Activated CD8-positive, alpha-beta T cell treated with anti-CD3 and anti-CD28 coated beads for 36 hours (primary cell): ENCODE results near the gene MRTFB. TPM values are rescaled to one million over a fixed set of nuclear protein-coding genes. Genes with fewer than 3 reads are reported as not detected.
A peak's percentile ranks its signal among the peaks of the same experiment; 100 is the strongest.

Experiments used
- ATAC-seq: fragments of 200-7000 bp; cut with Tn5 transposase; one replicate; pipeline ENCODE4 v1.10.0; 2021; ENCODE audit warnings: mild to moderate bottlenecking, moderate library complexity
- CTCF ChIA-PET: fragments of 350-600 bp; sonication (Branson Sonifier 250); formaldehyde crosslinking; loops from one replicate; lab custom pipeline; 2021; ENCODE audit warnings: antibody characterized with exemption; lab: Charles Lee
- POLR2A ChIA-PET: fragments of 350-600 bp; sonication (Branson Sonifier 250); formaldehyde crosslinking; loops from one replicate; lab custom pipeline; 2021; ENCODE audit warnings: antibody characterized with exemption; lab: Charles Lee
- DNase-seq: peaks from one replicate; pipeline ENCODE4 v3.0.0-alpha.2; 2020
- H3K27ac Mint-ChIP-seq: one replicate; pipeline ENCODE4 v1.8.0; 2021; ENCODE audit warnings: mild to moderate bottlenecking, mixed read lengths
- H3K27me3 Mint-ChIP-seq: one replicate; pipeline ENCODE4 v1.8.0; 2021; ENCODE audit warnings: mixed read lengths
- H3K36me3 Mint-ChIP-seq: one replicate; pipeline ENCODE4 v1.8.0; 2021; ENCODE audit warnings: low read depth, mixed read lengths
- H3K4me1 Mint-ChIP-seq: one replicate; pipeline ENCODE4 v1.8.0; 2021; ENCODE audit warnings: low read depth, mixed read lengths
- H3K4me3 Mint-ChIP-seq: one replicate; pipeline ENCODE4 v1.8.0; 2021; ENCODE audit warnings: mild to moderate bottlenecking, moderate library complexity, mixed read lengths
- H3K9me3 Mint-ChIP-seq: one replicate; pipeline ENCODE4 v1.8.0; 2021; ENCODE audit warnings: mixed read lengths
- CTCF ChIP-seq: fragments of 200-600 bp; IDR thresholded peaks from one replicate; pipeline ENCODE4 v1.8.0; 2022; ENCODE audit warnings: antibody characterized with exemption, mild to moderate bottlenecking
- intact Hi-C: fragments of 100-400 bp; cut with micrococcal nuclease; formaldehyde crosslinking; loops from one replicate; pipeline ENCODE4 v1.10.0; 2022
- total RNA-seq, 2 experiments: library from RNA; stranded (reverse); gene quantifications; one replicate each; pipeline ENCODE4 v1.2.3, GENCODE V29; 2021

MRTFB gene
- total RNA-seq, 2 experiments from 2014 or later, result 10.3 to 12.0 TPM

DNA sequence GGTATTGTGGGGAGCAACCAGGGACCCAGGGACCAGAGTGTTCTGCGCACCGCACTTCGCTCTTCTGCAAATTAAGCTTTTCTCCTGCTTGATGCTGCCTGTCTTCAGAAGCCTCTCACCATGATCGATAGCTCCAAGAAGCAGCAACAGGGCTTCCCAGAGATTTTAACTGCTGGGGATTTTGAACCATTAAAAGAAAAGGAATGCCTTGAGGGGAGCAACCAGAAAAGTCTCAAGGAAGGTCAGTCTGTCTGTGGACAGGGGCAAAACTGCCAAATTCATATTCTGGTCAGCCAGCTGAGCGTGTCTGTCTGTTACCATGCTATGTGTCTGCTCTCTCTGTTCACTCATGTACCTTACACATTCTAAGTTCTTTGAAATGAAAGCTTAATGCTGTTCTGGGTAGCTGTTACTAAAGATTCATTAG is 115.7 kb downstream of the MRTFB start:
- DNase-seq, result no peak
- no peaks in the 10 kb centered on the region for H3K27me3 Mint-ChIP-seq
- H3K36me3 Mint-ChIP-seq, result no peaks in the 10 kb centered on the region
- H3K4me3 Mint-ChIP-seq, result no peak overlapping the region
- no peak for ATAC-seq
- ChIA-PET POLR2A (interaction anchor here (1.3 kb wide), 1 partner anchor 24 kb away, joined by 3 read pairs; no protein-coding TSS in a partner anchor), CTCF (interaction anchor here (0.9 to 2.8 kb wide), 5 partner anchors 10 to 263 kb away, joined by 3 to 17 read pairs (median 4); no protein-coding TSS in a partner anchor)
- peaks cover 20% of the 10 kb centered on the region for H3K4me1 Mint-ChIP-seq
- intact Hi-C loops, result no loop called here
- TF ChIP-seq CTCF, result no peak
- no peaks in the 10 kb centered on the region for H3K9me3 Mint-ChIP-seq
- no peak overlapping the region for H3K27ac Mint-ChIP-seq

DNA sequence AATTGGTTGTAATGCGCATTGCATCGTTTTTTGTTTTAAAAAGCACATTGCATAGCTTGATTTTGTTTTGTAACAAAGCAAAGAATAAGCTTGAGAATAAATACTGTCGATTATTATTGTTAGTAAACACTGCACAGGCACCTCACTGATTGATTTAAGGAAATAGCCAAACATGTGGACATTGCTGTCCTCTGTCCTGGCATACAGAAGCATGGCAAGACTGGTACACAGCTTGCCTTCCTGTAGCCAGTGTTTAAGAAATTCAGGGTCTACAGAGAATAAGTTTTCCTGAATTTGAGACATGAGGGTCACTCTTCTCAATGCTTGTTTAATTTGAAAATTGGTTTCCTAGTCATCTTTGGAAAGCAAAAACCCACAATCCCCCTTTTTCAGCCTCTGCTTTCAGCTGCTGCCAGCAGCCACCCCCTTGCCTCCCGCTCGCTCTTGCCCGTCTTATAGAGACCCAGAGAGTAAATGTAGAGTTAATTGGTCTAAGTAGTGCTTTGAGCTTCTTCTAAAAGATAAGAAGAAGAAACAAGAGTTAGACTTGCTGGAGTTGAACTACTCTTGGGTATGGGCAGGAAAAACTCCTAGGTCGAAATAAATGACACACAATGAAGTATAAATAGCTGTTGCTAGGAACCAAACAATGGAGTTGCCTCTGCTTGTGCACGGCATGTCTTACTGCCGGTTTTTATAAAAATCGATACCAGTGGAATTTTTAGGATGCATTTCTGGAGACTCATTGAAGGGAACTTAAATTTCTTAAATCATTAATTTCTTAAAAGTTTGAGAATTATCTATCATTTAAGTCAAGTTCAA is 116.6 kb downstream of the MRTFB start:
- no peak overlapping the region for H3K4me3 Mint-ChIP-seq
- CTCF ChIA-PET, result interaction anchor here (1.3 to 2.8 kb wide), 2 partner anchors 42 to 264 kb away, joined by 3 to 17 read pairs; no protein-coding TSS in a partner anchor
- no peaks in the 10 kb centered on the region for H3K9me3 Mint-ChIP-seq
- no peaks in the 10 kb centered on the region for H3K27me3 Mint-ChIP-seq
- H3K27ac Mint-ChIP-seq, result no peak overlapping the region
- DNase-seq (no peak), ATAC-seq (no peak)
- POLR2A ChIA-PET, result interaction anchor here (1.3 kb wide), 1 partner anchor 25 kb away, joined by 3 read pairs; no protein-coding TSS in a partner anchor
- peaks cover 22% of the 10 kb centered on the region for H3K4me1 Mint-ChIP-seq
- H3K36me3 Mint-ChIP-seq, result no peaks in the 10 kb centered on the region
- TF ChIP-seq CTCF, result no peak
- intact Hi-C loops, result no loop called here

GRCh38 chr16:14193316-14193871 is 122.3 kb downstream of the MRTFB start:
- Mint-ChIP-seq H3K27me3 (no peaks in the 10 kb centered on the region), H3K4me3 (peak overlapping the region; percentile 61), H3K36me3 (no peaks in the 10 kb centered on the region), H3K9me3 (no peaks in the 10 kb centered on the region), H3K4me1 (peaks cover 38% of the 10 kb centered on the region), H3K27ac (peak overlapping the region; percentile 89)
- intact Hi-C loops, result no loop called here
- CTCF ChIA-PET, result no interaction called here
- peak; percentile 98 for ATAC-seq
- TF ChIP-seq CTCF, result no peak
- DNase-seq, result peak; percentile 59
- POLR2A ChIA-PET, result no interaction called here

DNA sequence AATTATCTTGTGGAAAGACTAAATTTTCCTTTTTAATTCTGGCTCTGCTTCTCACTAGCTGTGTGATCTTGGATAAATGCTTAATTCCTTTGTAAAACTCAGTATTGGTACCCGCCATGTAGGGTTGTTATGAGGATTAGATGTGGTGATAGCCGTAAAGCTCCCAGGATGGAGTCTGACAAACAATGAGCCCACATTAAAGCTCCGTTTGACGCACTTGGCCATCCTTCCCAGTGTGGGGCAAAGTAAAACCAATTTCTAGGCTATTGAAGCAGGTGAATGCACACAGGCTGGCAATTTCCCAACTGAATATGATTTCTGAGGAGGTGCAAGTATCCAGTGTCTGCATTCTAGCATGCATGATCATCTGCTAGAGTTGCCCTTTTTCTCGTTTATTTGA is 123.6 kb downstream of the MRTFB start:
- CTCF ChIA-PET, result no interaction called here
- Mint-ChIP-seq H3K4me1 (peaks cover 45% of the 10 kb centered on the region), H3K9me3 (no peaks in the 10 kb centered on the region), H3K36me3 (no peaks in the 10 kb centered on the region), H3K27ac (no peak overlapping the region), H3K27me3 (no peaks in the 10 kb centered on the region), H3K4me3 (no peak overlapping the region)
- no peak for DNase-seq
- POLR2A ChIA-PET, result no interaction called here
- no peak for TF ChIP-seq CTCF
- intact Hi-C loops, result no loop called here
- no peak for ATAC-seq

- no peaks in the 10 kb centered on the region for H3K36me3 Mint-ChIP-seq
- H3K27ac Mint-ChIP-seq, result no peak overlapping the region
- no peak for DNase-seq
- ATAC-seq, result no peak
- TF ChIP-seq CTCF, result no peak
- CTCF ChIA-PET, result interaction anchor here (1.1 kb wide), 1 partner anchor 10 kb away, joined by 3 read pairs; no protein-coding TSS in a partner anchor
- H3K4me3 Mint-ChIP-seq, result no peak overlapping the region
- peaks cover 41% of the 10 kb centered on the region for H3K4me1 Mint-ChIP-seq
- intact Hi-C loops, result no loop called here
- no peaks in the 10 kb centered on the region for H3K9me3 Mint-ChIP-seq
- POLR2A ChIA-PET, result no interaction called here
- H3K27me3 Mint-ChIP-seq, result no peaks in the 10 kb centered on the region
Measured at GRCh38 chr16:14196011-14196410, 124.9 kb downstream of the MRTFB start.
